Measurements from ENCODE around the gene ZNRF1. TPM values are rescaled to one million over a fixed set of nuclear protein-coding genes. Genes with fewer than 3 reads are reported as not detected.

The ZNRF1 gene
- total and polyA plus RNA-seq, 2 of the 13 experiments (the other 11 are each of a cell fraction or from before 2014, with no cell fraction given) = 43.9 to 58.7 TPM

DNA sequence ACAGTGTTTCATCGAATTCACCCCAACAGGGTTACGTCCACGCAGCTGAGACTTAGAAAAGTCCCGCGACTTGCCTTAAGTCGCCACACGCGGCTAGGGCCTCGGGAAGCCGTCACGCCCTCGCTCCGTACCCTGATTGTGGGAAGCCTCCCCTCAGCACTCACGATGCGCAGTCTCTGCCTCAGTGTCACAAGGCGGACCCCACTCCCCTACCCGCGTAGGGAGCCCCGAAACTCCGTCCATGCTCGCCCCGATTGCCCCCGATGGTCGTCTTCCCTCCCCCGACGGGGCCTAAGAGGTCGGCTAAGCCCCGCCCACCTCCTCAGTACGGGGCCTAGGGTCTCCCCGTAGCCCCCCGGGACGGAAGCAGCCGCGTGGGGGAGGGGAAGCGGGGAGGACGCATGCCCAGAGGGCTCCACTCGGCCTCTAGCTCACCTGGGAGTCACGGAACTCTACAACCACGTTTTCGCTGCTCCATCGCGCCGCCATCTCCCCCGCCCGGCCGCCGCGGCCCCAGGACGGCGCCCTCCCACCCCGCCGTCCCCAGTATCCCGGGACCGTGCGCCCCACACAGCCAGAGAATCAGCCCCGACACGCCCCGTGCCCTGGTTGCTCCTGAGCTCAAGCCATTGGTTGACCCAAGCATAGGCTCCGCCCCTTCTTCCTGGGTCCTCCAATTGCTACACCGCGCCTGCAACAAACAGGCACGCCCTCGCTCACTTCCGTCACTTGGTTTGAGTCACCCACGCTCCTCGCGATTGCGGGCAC lies 14.1 kb upstream of the ZNRF1 start, which contains the start of gene WDR59 (continued):
- TF ChIP-seq HNRNPUL1 (IDR thresholded peaks at IDR 0.05; ENCODE audit: low read depth, low read length) (no peak), ZNF20 (CRISPR knock-in tag; IDR thresholded peaks at IDR 0.05) (no peak), ZNF430 (CRISPR knock-in tag; IDR thresholded peaks at IDR 0.05) (peak; percentile 94), ZNF460 (CRISPR knock-in tag; IDR thresholded peaks at IDR 0.05; ENCODE audit: borderline replicate concordance) (no peak), ZNF703 (CRISPR knock-in tag; IDR thresholded peaks at IDR 0.05; ENCODE audit: borderline replicate concordance) (no peak; the same call in 1 of the 2 replicates), JUN (CRISPR knock-in tag; IDR thresholded peaks at IDR 0.05) (peak; percentile 15), ZNF75D (CRISPR knock-in tag; IDR thresholded peaks at IDR 0.05; ENCODE audit: borderline replicate concordance) (no peak), FOXO1 (CRISPR knock-in tag; IDR thresholded peaks at IDR 0.05) (peak; percentile 39), CCDC6 (CRISPR knock-in tag; IDR thresholded peaks at IDR 0.05) (peak; percentile 84; the same call in 1 of the 2 replicates), KDM6A (CRISPR knock-in tag; IDR thresholded peaks at IDR 0.05; ENCODE audit: low read depth) (no peak), ARNT (IDR thresholded peaks at IDR 0.05) (no peak), SETDB1 (CRISPR knock-in tag; IDR thresholded peaks at IDR 0.05; ENCODE audit: borderline replicate concordance) (no peak), EP300 (IDR thresholded peaks at IDR 0.05; ENCODE audit: low read depth in 2 of 2, low read length in 2 of 2) (0 out of 4 replicates have a peak, but pooled peaks have one; percentile 16 to 63), EP300 (CRISPR knock-in tag; IDR thresholded peaks at IDR 0.05; ENCODE audit: borderline replicate concordance) (peak; percentile 57; the same call in 1 of the 2 replicates), MLLT10 (CRISPR knock-in tag; IDR thresholded peaks at IDR 0.05) (no peak), ZNF326 (CRISPR knock-in tag; IDR thresholded peaks at IDR 0.05; ENCODE audit: borderline replicate concordance) (no peak), ZNF530 (CRISPR knock-in tag; IDR thresholded peaks at IDR 0.05; ENCODE audit: low read depth) (no peak), ZNF260 (CRISPR knock-in tag; IDR thresholded peaks at IDR 0.05; ENCODE audit: borderline replicate concordance, low read depth) (no peak)
- TF ChIP-seq, protein P1, sequence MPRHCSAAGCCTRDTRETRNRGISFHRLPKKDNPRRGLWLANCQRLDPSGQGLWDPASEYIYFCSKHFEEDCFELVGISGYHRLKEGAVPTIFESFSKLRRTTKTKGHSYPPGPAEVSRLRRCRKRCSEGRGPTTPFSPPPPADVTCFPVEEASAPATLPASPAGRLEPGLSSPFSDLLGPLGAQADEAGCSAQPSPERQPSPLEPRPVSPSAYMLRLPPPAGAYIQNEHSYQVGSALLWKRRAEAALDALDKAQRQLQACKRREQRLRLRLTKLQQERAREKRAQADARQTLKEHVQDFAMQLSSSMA (CRISPR knock-in tag; IDR thresholded peaks at IDR 0.05) = peak; percentile 67; the same call in 1 of the 2 replicates
- TF ChIP-seq, protein P2, sequence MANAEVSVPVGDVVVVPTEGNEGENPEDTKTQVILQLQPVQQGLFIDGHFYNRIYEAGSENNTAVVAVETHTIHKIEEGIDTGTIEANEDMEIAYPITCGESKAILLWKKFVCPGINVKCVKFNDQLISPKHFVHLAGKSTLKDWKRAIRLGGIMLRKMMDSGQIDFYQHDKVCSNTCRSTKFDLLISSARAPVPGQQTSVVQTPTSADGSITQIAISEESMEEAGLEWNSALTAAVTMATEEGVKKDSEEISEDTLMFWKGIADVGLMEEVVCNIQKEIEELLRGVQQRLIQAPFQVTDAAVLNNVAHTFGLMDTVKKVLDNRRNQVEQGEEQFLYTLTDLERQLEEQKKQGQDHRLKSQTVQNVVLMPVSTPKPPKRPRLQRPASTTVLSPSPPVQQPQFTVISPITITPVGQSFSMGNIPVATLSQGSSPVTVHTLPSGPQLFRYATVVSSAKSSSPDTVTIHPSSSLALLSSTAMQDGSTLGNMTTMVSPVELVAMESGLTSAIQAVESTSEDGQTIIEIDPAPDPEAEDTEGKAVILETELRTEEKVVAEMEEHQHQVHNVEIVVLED (CRISPR knock-in tag; IDR thresholded peaks at IDR 0.05; ENCODE audit: borderline replicate concordance) = peak; percentile 91
- TF ChIP-seq, protein P3, sequence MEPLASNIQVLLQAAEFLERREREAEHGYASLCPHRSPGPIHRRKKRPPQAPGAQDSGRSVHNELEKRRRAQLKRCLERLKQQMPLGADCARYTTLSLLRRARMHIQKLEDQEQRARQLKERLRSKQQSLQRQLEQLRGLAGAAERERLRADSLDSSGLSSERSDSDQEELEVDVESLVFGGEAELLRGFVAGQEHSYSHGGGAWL (CRISPR knock-in tag; IDR thresholded peaks at IDR 0.05) = peak; percentile 85
- TF ChIP-seq, protein P4, sequence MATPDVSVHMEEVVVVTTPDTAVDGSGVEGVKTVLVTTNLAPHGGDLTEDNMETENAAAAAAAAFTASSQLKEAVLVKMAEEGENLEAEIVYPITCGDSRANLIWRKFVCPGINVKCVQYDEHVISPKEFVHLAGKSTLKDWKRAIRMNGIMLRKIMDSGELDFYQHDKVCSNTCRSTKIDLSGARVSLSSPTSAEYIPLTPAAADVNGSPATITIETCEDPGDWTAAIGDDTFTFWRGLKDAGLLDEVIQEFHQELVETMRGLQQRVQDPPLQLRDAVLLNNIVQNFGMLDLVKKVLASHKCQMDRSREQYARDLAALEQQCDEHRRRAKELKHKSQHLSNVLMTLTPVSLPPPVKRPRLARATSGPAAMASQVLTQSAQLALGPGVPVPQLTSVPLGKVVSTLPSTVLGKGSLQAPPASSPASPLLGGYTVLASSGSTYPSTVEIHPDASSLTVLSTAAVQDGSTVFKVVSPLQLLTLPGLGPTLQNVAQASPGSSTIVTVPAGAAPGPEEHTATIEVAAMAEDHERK (CRISPR knock-in tag; IDR thresholded peaks at IDR 0.05; ENCODE audit: low read depth) = no peak
- TF ChIP-seq, protein P5, sequence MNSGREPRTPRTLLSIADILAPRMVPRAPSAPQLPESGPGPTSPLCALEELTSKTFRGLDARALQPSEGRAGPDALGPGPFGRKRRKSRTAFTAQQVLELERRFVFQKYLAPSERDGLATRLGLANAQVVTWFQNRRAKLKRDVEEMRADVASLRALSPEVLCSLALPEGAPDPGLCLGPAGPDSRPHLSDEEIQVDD (CRISPR knock-in tag; IDR thresholded peaks at IDR 0.05; ENCODE audit: borderline replicate concordance) = peak; percentile 55; the same call in 1 of the 2 replicates
- TF ChIP-seq, protein P6, sequence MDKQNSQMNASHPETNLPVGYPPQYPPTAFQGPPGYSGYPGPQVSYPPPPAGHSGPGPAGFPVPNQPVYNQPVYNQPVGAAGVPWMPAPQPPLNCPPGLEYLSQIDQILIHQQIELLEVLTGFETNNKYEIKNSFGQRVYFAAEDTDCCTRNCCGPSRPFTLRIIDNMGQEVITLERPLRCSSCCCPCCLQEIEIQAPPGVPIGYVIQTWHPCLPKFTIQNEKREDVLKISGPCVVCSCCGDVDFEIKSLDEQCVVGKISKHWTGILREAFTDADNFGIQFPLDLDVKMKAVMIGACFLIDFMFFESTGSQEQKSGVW (CRISPR knock-in tag; IDR thresholded peaks at IDR 0.05; ENCODE audit: borderline replicate concordance) = no peak

All from HepG2 (cell line).